ENCODE results near the gene PPM1F. TPM values are rescaled to one million over a fixed set of nuclear protein-coding genes. Genes with fewer than 3 reads are reported as not detected.
"Not testable (repeated sequence)": the region's sequence is repeated elsewhere in the genome, so short reads cannot be mapped to it uniquely, and the experiment has no call there.

PPM1F gene
- total RNA-seq, 1 experiment from 2014 or later = 19.0 TPM

- no peaks in the 10 kb centered on the region for H3K36me3 Mint-ChIP-seq (ENCODE audit: insufficient read depth, unreplicated experiment)
- no TSS peak for BruUV-seq (replicated peaks)
- TF ChIP-seq, protein P1, sequence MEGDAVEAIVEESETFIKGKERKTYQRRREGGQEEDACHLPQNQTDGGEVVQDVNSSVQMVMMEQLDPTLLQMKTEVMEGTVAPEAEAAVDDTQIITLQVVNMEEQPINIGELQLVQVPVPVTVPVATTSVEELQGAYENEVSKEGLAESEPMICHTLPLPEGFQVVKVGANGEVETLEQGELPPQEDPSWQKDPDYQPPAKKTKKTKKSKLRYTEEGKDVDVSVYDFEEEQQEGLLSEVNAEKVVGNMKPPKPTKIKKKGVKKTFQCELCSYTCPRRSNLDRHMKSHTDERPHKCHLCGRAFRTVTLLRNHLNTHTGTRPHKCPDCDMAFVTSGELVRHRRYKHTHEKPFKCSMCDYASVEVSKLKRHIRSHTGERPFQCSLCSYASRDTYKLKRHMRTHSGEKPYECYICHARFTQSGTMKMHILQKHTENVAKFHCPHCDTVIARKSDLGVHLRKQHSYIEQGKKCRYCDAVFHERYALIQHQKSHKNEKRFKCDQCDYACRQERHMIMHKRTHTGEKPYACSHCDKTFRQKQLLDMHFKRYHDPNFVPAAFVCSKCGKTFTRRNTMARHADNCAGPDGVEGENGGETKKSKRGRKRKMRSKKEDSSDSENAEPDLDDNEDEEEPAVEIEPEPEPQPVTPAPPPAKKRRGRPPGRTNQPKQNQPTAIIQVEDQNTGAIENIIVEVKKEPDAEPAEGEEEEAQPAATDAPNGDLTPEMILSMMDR (IDR thresholded peaks at IDR 0.05; ENCODE audit: unreplicated experiment) = no peak
- intact Hi-C loops (cut with micrococcal nuclease; ENCODE audit: unreplicated experiment) = no loop called here
- no peak overlapping the region for H3K27ac Mint-ChIP-seq (ENCODE audit: unreplicated experiment)
- no peaks in the 10 kb centered on the region for H3K4me1 Mint-ChIP-seq (ENCODE audit: low read depth, unreplicated experiment)
- no peaks in the 10 kb centered on the region for H3K9me3 Mint-ChIP-seq (ENCODE audit: low read depth, unreplicated experiment)
- no peak overlapping the region for H3K4me3 Mint-ChIP-seq (ENCODE audit: low read depth, unreplicated experiment)
- no peak for DNase-seq
- CTCF ChIA-PET = interaction anchor here (1.2 kb wide), 1 partner anchor 9 kb away, joined by 4 read pairs; no protein-coding TSS in a partner anchor
- no peaks in the 10 kb centered on the region for H3K27me3 Mint-ChIP-seq (ENCODE audit: unreplicated experiment)
Observed at GRCh38 chr22:21887841-21888240, 64.8 kb downstream of the PPM1F start.

DNA sequence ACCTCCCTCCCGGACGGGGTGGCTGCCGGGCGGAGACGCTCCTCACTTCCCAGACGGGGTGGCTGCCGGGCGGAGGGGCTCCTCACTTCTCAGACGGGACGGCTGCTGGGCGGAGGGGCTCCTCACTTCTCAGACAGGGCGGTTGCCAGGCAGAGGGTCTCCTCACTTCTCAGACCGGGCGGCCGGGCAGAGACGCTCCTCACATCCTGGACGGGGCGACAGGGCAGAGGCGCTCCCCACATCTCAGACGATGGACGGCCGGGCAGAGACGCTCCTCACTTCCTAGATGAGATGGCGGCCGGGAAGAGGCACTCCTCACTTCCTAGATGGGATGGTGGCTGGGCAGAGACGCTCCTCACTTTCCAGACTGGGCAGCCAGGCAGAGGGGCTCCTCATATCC is 68.7 kb downstream of the PPM1F start:
- BruUV-seq (replicated peaks); H3K36me3 Mint-ChIP-seq (ENCODE audit: insufficient read depth, unreplicated experiment); H3K27ac Mint-ChIP-seq (ENCODE audit: unreplicated experiment); H3K4me1 Mint-ChIP-seq (ENCODE audit: low read depth, unreplicated experiment); H3K9me3 Mint-ChIP-seq (ENCODE audit: low read depth, unreplicated experiment); DNase-seq; CTCF ChIA-PET; H3K4me3 Mint-ChIP-seq (ENCODE audit: low read depth, unreplicated experiment); intact Hi-C loops (cut with micrococcal nuclease; ENCODE audit: unreplicated experiment): not testable (repeated sequence)
- H3K27me3 Mint-ChIP-seq (ENCODE audit: unreplicated experiment) = peaks cover 21% of the 10 kb centered on the region

DNA sequence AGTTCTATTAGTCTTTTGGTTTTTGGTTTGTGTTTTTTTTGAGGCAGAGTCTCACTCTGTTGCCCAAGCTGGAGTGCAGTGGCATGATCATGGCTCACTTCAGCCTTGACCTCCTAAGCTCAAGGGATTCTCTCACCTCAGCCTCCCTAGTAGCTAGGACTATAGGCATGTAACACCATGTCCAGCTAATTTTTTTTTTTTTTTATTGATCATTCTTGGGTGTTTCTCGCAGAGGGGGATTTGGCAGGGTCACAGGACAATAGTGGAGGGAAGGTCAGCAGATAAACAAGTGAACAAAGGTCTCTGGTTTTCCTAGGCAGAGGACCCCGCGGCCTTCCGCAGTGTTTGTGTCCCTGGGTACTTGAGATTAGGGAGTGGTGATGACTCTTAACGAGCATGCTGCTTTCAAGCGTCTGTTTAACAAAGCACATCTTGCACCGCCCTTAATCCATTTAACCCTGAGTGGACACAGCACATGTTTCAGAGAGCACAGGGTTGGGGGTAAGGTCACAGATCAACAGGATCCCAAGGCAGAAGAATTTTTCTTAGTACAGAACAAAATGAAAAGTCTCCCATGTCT is 69.8 kb downstream of the PPM1F start:
- intact Hi-C loops (cut with micrococcal nuclease; ENCODE audit: unreplicated experiment); DNase-seq; H3K36me3 Mint-ChIP-seq (ENCODE audit: insufficient read depth, unreplicated experiment); H3K27ac Mint-ChIP-seq (ENCODE audit: unreplicated experiment); CTCF ChIA-PET; H3K4me3 Mint-ChIP-seq (ENCODE audit: low read depth, unreplicated experiment); H3K4me1 Mint-ChIP-seq (ENCODE audit: low read depth, unreplicated experiment); BruUV-seq (replicated peaks); H3K9me3 Mint-ChIP-seq (ENCODE audit: low read depth, unreplicated experiment): not testable (repeated sequence)
- H3K27me3 Mint-ChIP-seq (ENCODE audit: unreplicated experiment) = peaks cover 21% of the 10 kb centered on the region

- Mint-ChIP-seq H3K4me3 (ENCODE audit: low read depth, unreplicated experiment) (no peak overlapping the region), H3K36me3 (ENCODE audit: insufficient read depth, unreplicated experiment) (no peaks in the 10 kb centered on the region), H3K4me1 (ENCODE audit: low read depth, unreplicated experiment) (no peaks in the 10 kb centered on the region), H3K27me3 (ENCODE audit: unreplicated experiment) (peaks cover 21% of the 10 kb centered on the region), H3K27ac (ENCODE audit: unreplicated experiment) (no peak overlapping the region), H3K9me3 (ENCODE audit: low read depth, unreplicated experiment) (no peaks in the 10 kb centered on the region)
- no peak for DNase-seq
- TF ChIP-seq, protein P1 (IDR thresholded peaks at IDR 0.05; ENCODE audit: unreplicated experiment) = no peak
- CTCF ChIA-PET = no interaction called here
- no TSS peak for BruUV-seq (replicated peaks)
- intact Hi-C loops (cut with micrococcal nuclease; ENCODE audit: unreplicated experiment) = no loop called here
Observed at GRCh38 chr22:21881841-21882753, 70.6 kb downstream of the PPM1F start.

- H3K4me1 Mint-ChIP-seq (ENCODE audit: low read depth, unreplicated experiment) = no peaks in the 10 kb centered on the region
- intact Hi-C loops (cut with micrococcal nuclease; ENCODE audit: unreplicated experiment) = no loop called here
- TF ChIP-seq, protein P1 (IDR thresholded peaks at IDR 0.05; ENCODE audit: unreplicated experiment) = no peak
- BruUV-seq (replicated peaks) = no TSS peak
- no peaks in the 10 kb centered on the region for H3K36me3 Mint-ChIP-seq (ENCODE audit: insufficient read depth, unreplicated experiment)
- H3K4me3 Mint-ChIP-seq (ENCODE audit: low read depth, unreplicated experiment) = no peak overlapping the region
- H3K27me3 Mint-ChIP-seq (ENCODE audit: unreplicated experiment) = peaks cover 12% of the 10 kb centered on the region
- H3K27ac Mint-ChIP-seq (ENCODE audit: unreplicated experiment) = peak overlapping the region; percentile 1
- CTCF ChIA-PET = no interaction called here
- no peak for DNase-seq
- H3K9me3 Mint-ChIP-seq (ENCODE audit: low read depth, unreplicated experiment) = no peaks in the 10 kb centered on the region
Observed at GRCh38 chr22:21876486-21877176, 76.0 kb downstream of the PPM1F start.

- BruUV-seq (replicated peaks); DNase-seq; H3K27me3 Mint-ChIP-seq (ENCODE audit: unreplicated experiment); intact Hi-C loops (cut with micrococcal nuclease; ENCODE audit: unreplicated experiment); H3K4me3 Mint-ChIP-seq (ENCODE audit: low read depth, unreplicated experiment); CTCF ChIA-PET; H3K36me3 Mint-ChIP-seq (ENCODE audit: insufficient read depth, unreplicated experiment); H3K9me3 Mint-ChIP-seq (ENCODE audit: low read depth, unreplicated experiment); H3K27ac Mint-ChIP-seq (ENCODE audit: unreplicated experiment); H3K4me1 Mint-ChIP-seq (ENCODE audit: low read depth, unreplicated experiment): not testable (repeated sequence)
Observed at GRCh38 chr22:21874953-21875352, 77.7 kb downstream of the PPM1F start.

Measured in Calu3 (cell line).